ENCODE measurements around the gene PES1. TPM values are rescaled to one million over a fixed set of nuclear protein-coding genes. Genes with fewer than 3 reads are reported as not detected.

The PES1 gene
- total and polyA plus RNA-seq, 2 donors (not counting 3 experiments of a cell fraction or from before 2014, with no cell fraction given) = 110 to 135 TPM

DNA sequence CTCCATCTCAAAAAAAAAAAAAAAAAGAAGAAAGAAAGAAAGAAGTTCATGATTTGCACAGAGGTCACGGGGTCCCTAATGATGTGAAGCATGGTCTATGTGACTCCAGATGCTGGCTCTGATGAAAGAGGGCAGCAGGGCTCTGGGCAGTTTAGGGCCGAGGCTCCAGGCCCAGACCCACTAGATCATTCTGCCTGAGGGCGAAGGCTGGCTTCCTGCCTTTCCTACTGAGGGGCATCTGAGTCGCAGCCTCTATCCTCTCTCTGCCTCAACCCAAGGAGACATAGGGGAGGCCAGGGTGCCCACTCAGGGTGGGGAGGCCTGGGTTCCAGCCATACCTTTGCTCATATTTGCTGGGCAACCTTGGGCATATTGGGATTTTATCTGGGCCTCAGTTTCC is 48.7 kb upstream of the PES1 start:
- BruUV-seq (replicated peaks) = no TSS peak
- intact Hi-C loops (cut with micrococcal nuclease) = no loop called here
- Histone ChIP-seq H3K4me3 (replicated peaks in 1 of 3; ENCODE audit: insufficient read depth in 1 of 3, low read depth in 1 of 3, low read length in 3 of 3) (no peak overlapping the region), H3K9me1 (replicated peaks; ENCODE audit: control insufficient read depth, extremely low read depth, insufficient read depth, low read length) (no peaks in the 10 kb centered on the region), H3K36me3 (ENCODE audit: control insufficient read depth in 2 of 2, extremely low read depth in 1 of 2, insufficient read depth in 2 of 2, low read length in 2 of 2) (no peaks in the 10 kb centered on the region), H3K27me3 (ENCODE audit: control insufficient read depth in 2 of 2, insufficient read depth in 2 of 2, low read length in 2 of 2) (no peaks in the 10 kb centered on the region), H2AFZ (ENCODE audit: low read depth, low read length) (no peak overlapping the region), H3K4me2 (ENCODE audit: insufficient read depth, low read length) (no peak overlapping the region), H4K20me1 (replicated peaks; ENCODE audit: control insufficient read depth, extremely low read depth, insufficient read depth, low read length) (no peaks in the 10 kb centered on the region), H3K9me3 (replicated peaks; ENCODE audit: control insufficient read depth, insufficient read depth, low read length) (no peaks in the 10 kb centered on the region), H3K79me2 (ENCODE audit: control insufficient read depth, insufficient read depth, low read length) (peaks cover 65% of the 10 kb centered on the region), H3K9ac (replicated peaks; ENCODE audit: extremely low read depth, insufficient read depth, low read length) (no peak overlapping the region), H3K27ac (ENCODE audit: insufficient read depth, low read depth, low read length) (no peak overlapping the region), H3K4me1 (ENCODE audit: control insufficient read depth, extremely low read depth, insufficient read depth, low read length) (peaks cover 19% of the 10 kb centered on the region)
- dilution Hi-C loops (cut with MboI; ENCODE audit: extremely low pct_ligation_motif_present, low sequenced_read_pairs) = no loop called here
- ChIA-PET CTCF (no interaction called here), POLR2A (no interaction called here)
- DNase-seq (ENCODE audit: low read depth, low spot score) (no peak), FAIRE-seq (no peak)
- TF ChIP-seq FOS (IDR thresholded peaks at IDR 0.05; ENCODE audit: borderline replicate concordance, insufficient read depth, low read length) = no peak
- no peak for TF ChIP-seq POLR2A (IDR thresholded peaks at IDR 0.05; ENCODE audit: low read depth, low read length)
- no peak for TF ChIP-seq POLR2AphosphoS5 (IDR thresholded peaks at IDR 0.05; ENCODE audit: insufficient read depth, low read depth, low read length)
- TF ChIP-seq EZH2 (IDR thresholded peaks at IDR 0.05; ENCODE audit: borderline replicate concordance, low read depth, low read length, severe bottlenecking) = no peak
- no peak for TF ChIP-seq JUN (IDR thresholded peaks at IDR 0.05; ENCODE audit: borderline replicate concordance, insufficient read depth, insufficient read length, low read depth)
- TF ChIP-seq, protein P1, sequence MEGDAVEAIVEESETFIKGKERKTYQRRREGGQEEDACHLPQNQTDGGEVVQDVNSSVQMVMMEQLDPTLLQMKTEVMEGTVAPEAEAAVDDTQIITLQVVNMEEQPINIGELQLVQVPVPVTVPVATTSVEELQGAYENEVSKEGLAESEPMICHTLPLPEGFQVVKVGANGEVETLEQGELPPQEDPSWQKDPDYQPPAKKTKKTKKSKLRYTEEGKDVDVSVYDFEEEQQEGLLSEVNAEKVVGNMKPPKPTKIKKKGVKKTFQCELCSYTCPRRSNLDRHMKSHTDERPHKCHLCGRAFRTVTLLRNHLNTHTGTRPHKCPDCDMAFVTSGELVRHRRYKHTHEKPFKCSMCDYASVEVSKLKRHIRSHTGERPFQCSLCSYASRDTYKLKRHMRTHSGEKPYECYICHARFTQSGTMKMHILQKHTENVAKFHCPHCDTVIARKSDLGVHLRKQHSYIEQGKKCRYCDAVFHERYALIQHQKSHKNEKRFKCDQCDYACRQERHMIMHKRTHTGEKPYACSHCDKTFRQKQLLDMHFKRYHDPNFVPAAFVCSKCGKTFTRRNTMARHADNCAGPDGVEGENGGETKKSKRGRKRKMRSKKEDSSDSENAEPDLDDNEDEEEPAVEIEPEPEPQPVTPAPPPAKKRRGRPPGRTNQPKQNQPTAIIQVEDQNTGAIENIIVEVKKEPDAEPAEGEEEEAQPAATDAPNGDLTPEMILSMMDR (IDR thresholded peaks at IDR 0.05; ENCODE audit: extremely low read depth in 1 of 2, insufficient read depth in 1 of 2, low read depth in 1 of 2, low read length in 2 of 2) = no peak
- no peak for TF ChIP-seq GATA2 (IDR thresholded peaks at IDR 0.05; ENCODE audit: insufficient read depth, insufficient read length, low read depth, low read length)

Measured in endothelial cell of umbilical vein (primary cell).